ENCODE measurements around the gene USP10. TPM values are rescaled to one million over a fixed set of nuclear protein-coding genes. Genes with fewer than 3 reads are reported as not detected.
"Not testable (repeated sequence)": the region's sequence is repeated elsewhere in the genome, so short reads cannot be mapped to it uniquely, and the experiment has no call there.

The USP10 gene
- total RNA-seq, 1 donor from 2014 or later, result 39.3 TPM

DNA sequence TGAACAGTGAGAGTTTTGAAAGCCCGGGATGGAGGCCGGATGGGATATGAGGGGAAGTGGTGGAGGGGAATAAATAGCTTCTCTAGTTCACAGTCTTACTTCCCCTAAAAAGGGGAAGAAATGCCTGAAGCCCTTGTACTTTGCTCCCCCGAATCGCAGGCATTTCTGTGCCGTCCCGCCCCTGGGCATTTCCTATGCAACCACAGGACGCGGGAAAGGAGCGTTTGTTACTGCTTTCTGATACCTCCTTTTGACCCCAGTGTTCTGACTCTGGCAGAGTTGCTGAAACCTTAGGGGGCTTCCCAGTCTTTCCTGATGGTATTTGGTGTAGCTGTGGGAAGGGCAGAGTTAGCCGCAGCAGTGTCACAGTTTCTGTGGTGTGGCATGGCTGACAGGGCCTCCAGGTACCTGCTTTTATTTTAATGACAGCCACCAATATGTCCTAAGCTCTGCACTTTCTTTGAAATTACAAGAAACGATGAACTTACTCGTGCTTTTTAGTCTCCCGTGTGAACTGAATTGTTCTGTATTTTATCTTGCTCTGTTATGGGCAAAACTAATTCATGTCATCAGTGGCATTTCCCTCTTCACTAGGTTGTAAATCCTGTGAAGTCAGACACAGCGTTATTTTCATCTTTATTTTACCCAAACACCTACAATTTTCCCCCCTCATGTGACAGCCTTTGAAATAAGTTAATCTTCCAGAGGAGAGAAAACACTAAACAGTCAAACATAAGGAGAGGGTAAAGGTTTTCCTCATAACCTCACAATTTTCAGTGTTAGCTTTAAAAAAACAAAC, 27.1 kb downstream of the USP10 start:
- peak in 1 of 2 donors; percentile 25 for DNase-seq (ENCODE audit: low read depth in 2 of 2)

DNA sequence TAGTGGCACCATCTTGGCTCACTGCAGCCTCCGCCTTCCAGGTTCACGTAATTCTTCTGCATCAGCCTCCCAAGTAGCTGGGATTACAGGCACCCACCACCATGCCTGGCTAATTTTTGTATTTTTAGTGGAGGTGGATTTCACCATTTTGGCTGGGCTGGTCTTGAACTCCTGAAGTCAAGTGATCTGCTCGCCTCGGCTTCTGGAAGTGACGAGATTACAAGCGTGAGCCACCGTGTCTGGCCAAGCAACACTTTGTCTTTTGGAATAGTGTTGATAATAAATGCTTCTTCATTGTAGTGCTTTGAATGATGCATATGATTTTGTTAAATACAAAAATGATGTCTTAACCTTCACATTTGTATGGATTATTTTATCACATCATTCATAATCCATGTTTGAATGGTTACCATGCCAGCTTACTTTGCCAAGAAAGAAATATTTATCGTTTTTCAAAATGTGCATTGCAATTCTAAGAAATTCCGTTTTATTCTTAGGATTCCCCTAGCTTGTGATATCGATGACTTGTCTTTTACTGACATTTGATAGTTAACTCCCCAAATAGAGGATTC, 29.1 kb downstream of the USP10 start:
- DNase-seq (ENCODE audit: low read depth in 2 of 2), result no peak

DNA sequence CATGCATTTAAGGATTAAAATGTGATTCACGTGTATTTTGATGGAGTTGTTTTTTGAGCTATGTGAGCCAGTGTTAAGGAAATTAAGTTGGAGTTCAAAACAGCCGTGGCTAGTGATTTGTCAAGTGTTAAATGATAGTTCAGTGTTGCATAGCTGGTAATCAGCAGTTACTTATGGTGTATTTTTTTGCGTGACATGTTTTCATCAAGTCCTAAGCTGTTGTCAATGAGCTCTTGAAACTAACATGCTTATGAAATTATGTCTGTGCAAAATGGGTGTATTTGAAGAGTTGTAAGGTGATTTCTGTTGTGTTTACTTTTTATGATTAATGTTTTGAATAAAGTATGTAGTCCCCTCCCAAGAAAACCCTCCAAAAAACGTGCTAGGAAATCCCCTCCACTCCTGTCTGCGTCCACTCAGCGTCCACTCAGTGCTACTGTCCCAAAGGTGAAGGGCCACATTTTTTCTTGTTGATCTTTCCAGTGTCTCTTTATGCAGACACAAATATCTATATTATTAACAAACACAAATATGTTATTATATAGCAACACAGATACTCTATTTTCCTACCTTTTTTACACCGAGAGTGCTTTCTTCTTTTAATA, 30.0 kb downstream of the USP10 start:
- peak; percentile 40 to 49 for DNase-seq (ENCODE audit: low read depth in 2 of 2)

- DNase-seq (ENCODE audit: low read depth in 2 of 2), result peak; percentile 70 to 95
Observed at GRCh38 chr16:84730406-84731106, 30.8 kb downstream of the USP10 start.

GRCh38 chr16:84732332-84732673, 32.5 kb downstream of the USP10 start:
- not testable (repeated sequence) for DNase-seq (ENCODE audit: low read depth in 2 of 2)

DNA sequence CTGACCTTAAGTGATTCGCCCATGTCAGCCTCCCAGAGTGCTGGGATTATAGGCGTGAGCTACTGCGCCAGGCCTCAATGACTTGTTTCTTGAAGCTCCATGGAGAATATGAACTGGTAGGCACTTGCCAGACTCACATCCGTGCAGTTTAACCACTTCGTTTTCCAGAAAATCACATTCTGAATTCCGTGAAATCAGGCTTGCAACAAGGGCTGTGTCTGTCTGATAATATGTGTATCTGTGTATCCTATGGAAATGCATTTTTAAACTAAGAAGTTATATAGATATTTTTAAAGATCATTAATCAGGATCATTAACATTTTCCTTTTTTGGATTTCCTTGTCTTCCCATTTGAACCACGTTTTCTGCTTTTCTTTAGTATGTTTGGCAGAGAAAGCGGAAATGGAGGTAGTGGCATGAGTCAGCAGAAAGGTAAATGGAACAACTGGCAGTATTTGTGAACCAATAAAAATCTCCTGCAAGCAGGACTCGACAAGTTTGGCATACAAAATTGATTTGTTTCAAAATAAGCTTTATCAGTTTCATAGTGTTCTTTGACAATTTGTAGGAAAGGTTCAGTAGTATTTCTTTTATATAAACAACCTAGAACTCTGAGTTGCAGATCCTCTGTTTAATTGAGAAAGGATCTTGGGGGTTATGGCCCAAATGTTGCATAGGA, 33.0 kb downstream of the USP10 start:
- DNase-seq (ENCODE audit: low read depth in 2 of 2), result peak in 1 of 2 donors; percentile 62

GRCh38 chr16:84735849-84736586, 36.2 kb downstream of the USP10 start:
- no peak for DNase-seq (ENCODE audit: low read depth in 2 of 2)

DNA sequence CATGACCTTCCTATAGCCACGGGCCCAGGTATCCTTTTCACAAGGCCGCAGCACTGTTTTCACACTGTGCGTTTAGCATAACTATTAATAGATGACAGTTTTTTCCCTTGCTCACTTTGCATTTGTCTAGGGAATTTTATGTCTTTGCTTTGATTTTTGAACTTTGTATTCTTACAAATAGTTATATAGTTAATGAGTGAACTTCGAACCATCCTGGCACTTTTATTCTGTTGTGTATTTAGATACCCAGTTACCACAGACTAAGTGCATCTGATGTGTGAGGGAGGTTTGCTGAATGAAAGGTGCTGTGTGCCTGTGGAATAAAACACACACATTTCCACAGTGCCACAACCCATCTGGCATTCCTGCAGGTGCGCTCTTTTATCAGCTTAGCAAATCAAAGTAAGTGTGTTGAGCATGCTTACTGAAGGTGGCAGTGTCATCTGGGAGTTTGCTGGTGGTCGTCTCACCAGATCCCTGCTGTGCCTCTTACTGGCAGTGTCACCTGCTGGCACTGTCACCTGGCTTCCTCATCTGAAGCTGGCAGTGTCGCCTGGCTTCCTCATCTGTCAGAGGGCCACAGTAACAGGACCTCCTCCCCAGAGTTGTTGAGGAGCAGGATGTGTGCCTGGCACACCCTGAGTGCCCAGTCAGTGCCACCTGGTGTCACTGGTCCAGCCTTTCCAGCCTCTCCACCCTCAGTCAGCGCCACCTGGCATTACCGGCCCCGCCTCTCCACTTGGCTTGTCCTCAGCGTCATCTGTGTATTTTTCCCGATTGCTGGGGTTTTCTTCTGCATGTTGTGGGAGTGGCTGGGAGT, 37.6 kb downstream of the USP10 start:
- DNase-seq (ENCODE audit: low read depth in 2 of 2), result no peak

DNA sequence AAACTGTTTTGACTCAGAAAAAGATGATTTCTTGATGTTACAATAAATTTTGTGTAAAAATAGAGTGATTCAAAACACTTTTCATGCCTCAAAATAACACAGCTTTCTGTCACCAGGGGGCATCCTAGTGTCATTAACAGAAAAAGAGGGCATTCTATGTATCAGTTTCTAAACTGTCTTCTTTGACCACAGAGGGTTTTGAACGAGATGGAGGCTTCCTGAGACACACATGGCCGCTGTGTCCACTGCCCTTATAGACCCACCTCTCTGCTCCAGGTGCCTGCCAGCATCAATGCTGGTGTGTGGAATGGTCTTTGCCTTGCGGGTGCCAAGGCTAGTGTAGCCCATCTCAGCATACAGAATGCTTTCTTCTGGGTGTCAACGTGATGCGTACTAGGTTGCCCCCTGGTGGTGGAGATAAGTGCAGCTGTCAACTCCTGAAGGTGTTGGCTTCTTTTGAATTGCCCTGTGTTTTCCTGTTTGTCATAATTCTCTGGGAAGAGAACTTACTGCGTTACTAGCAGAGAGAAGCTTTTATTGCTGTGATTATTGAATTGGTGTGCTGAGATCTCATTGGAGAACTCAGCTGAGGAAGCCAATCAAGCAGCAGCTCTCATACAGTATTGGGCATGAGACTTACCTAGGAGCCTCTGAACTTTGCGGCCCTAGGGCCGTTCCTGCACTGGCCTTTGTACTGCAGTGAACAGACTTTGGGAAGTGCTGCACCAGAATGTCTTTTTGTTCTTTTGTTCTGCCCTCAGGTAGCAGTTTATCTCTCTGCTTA, 38.6 kb downstream of the USP10 start:
- DNase-seq (ENCODE audit: low read depth in 2 of 2), result peak; percentile 73 to 89

DNA sequence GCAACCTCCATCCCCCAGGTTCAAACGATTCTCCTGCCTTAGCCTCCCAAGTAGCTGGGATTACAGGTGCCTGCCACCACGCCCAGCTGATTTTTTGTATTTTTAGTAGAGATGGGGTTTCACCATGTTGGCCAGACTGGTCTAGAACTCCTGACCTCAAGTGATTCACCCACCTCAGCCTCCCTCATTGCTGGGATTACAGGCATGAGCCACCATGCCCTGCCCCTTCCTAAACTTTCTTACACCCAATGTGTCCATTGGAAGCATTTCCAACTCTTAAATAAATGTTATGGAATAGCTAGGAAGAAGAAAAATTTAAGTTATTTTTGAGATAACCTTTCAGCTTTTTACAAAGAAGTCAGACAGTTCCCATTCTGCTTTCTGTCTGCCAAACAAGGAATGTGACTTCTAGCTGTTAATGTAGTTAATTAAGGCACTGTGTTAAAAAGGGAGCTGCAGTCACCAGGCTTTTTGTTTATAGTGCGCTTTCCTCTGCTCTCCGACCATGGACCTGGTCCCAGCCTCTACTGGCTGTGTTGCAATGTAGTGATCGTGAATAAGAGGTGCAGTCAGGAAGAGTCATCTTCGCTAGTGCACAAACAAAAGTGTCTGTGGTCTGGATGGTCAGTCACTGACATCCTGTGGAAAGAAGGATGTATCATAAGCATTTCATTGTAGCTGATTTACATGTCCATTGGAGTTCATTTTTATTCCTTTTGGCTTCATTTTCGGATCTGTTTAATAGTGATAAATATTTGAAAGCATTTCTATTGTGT, 39.7 kb downstream of the USP10 start:
- DNase-seq (ENCODE audit: low read depth in 2 of 2), result peak; percentile 86 to 90

DNA sequence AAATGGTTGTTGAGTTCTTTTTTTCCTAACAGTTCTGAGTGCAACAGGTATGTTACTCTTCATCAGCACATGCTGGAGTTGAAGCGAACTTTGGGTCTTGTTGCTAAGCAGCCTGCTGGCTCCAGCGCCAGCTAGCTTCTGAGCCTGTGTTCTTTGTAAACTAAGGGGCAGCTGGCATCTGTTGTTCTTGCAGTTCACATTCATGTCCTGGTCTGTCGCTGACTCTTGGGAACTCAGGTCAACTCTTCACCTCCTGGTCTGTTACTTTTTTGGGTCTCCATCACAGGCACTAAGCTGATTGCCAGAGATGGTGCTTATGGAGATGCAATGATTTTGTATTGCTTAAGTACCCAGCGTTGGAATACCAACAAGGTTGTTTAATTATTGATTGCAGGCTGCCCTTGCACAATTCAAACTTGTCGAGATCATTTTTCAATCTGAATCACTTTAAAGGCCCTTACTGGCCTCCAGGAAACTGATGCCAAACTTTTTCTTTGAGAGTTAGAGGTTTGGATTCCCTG, 40.9 kb downstream of the USP10 start:
- no peak for DNase-seq (ENCODE audit: low read depth in 2 of 2)

DNA sequence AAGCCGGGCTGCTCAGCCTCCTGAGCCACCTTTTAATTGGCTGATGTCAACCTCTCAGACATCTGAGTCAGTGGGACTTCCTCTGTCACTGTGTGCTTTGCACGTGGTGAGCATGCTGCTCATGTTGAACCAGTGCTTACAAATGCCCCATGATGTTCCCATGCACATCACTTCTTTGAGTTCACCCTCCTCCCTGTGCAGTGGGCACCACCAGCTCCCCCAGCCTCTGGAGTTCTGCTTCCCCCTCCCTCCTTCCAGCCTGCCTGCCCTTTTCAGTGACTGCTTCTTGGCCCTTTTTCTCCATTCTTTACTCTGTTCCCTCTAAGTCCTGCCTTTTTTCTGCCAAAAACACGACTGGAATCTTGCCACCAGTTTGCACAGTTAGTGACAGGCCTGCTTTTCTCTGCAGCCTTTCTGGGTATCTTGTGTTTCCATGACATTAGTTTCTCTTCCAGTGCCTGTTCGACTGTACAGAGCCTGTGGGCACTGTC, 41.6 kb downstream of the USP10 start:
- DNase-seq (ENCODE audit: low read depth in 2 of 2), result peak in 1 of 2 donors; percentile 58

DNA sequence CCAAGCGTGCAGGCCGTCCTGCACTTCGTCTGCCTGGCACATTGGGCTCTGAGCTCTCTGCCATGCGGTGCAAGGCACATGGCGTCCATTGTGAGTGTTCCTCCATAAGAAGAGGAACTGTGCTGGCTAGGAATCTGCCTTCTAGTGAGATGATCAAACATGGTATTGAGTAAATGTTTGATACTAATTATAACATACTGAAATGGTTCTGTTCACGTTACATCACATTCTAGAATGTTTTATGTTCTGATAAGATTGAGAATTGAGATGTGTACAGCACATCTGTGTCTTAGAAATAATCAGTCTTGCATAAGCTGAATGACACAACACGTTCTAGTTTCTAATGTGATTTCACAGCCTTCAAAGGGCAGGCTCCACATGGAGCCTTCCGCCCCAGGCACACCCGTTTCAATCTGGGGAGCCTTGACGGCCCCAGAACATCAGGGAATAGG, 42.9 kb downstream of the USP10 start:
- no peak for DNase-seq (ENCODE audit: low read depth in 2 of 2)

- no peak for DNase-seq (ENCODE audit: low read depth in 2 of 2)
Observed at GRCh38 chr16:84746231-84746630, 46.4 kb downstream of the USP10 start.

- no peak for DNase-seq (ENCODE audit: low read depth in 2 of 2)
Observed at GRCh38 chr16:84746875-84747274, 47.1 kb downstream of the USP10 start.

DNA sequence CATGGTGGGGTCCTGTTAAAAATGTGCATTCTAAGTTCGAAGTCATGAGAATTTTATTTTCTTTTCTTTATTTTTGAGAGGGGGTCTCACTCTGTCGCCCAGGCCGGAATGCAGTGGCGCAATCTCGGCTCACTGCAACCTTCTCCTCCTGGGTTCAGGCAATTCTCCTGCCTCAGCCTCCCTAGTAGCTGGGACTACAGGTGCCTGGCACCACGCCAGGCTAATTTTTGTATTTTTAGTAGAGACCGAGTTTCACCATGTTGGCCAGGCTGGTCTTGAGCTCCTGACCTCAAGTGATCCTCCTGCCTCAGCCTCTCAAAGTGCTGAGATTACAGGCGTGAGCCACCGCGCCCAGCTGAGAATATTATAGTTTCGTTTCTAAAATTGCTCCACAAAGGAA, 48.4 kb downstream of the USP10 start:
- not testable (repeated sequence) for DNase-seq (ENCODE audit: low read depth in 2 of 2)

GRCh38 chr16:84749072-84749471, 49.3 kb downstream of the USP10 start:
- DNase-seq (ENCODE audit: low read depth in 2 of 2), result no peak

DNA sequence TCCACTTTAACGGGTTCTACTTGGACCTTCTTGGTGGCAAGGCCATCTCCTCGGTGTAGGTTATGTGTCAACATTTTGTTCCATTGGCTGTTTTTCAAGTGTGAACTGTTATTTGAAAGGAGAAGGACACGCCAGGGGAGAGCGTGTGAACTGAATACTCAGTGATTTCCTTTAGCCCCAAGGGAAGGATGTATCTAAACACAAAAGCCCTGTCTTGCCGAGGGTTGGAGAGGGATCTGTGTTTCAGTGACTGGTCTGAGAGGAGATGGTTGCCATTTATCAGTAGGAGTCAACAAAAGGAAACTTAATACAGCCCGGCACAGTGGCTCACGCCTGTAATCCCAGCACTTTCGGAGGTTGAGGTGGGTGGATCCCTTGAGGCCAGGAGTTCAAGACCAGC, 50.0 kb downstream of the USP10 start:
- peak in 1 of 2 donors; percentile 60 for DNase-seq (ENCODE audit: low read depth in 2 of 2)
